ENCODE measurements around the gene FAM185A.
"Not testable (repeated sequence)": the region's sequence is repeated elsewhere in the genome, so short reads cannot be mapped to it uniquely, and the experiment has no call there.

FAM185A gene

GRCh38 chr7:102776217-102776616 lies 27.4 kb downstream of the FAM185A start:
- not testable (repeated sequence) for H3K27ac ChIP-seq

DNA sequence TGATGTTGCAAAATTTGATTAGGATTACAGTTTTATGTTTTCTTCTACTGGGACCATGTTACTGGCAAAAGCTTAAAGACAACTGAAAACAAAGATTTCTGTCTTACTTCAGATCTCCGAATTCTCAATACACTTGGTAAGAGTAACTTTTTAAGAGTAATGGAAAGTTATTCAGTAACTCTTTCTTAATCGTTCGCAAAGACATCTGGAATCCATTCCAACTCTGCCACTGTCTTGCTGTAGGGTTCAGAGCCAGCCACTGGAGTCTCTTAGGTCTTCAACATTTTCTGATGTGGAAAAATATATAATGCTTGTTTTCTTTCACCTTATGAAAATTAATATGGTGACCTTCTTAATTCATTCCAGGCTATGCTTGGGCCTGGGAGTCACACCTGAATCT lies 29.9 kb downstream of the FAM185A start:
- not testable (repeated sequence) for H3K27ac ChIP-seq

DNA sequence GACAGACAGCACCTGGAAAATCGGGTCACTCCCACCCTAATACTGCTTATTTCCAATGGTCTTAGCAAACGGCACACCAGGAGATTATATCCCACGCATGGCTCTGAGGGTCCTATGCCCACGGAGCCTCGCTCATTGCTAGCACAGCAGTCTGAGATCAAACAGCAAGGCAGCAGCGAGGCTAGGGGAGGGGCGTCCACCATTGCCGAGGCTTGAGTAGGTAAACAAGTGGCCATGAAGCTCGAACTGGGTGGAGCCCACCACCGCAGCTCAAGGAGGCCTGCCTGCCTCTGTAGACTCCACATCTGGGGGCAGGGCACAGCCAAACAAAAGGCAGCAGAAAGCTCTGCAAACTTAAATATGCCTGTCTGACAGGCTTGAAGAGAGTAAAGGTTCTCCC lies 32.1 kb downstream of the FAM185A start:
- H3K27ac ChIP-seq = not testable (repeated sequence)

DNA sequence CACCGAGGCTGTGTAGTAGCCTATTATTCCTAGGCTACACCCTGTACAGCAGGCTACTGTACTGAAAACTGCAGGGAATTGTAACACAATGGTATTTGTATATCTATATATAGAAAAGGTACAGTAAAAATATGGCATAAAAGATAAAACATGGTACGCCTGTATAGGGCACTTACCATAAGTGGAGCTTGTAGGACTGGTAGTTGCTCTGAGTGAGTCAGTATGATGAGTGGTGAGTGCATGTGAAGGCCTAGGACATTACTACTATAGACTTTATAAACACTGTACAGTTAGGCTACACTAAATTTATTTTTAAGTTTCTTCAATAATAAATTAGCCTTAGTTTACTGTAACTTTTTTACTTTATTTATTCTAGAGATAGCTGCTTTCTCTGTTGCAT lies 40.0 kb downstream of the FAM185A start:
- H3K27ac ChIP-seq = not testable (repeated sequence)

DNA sequence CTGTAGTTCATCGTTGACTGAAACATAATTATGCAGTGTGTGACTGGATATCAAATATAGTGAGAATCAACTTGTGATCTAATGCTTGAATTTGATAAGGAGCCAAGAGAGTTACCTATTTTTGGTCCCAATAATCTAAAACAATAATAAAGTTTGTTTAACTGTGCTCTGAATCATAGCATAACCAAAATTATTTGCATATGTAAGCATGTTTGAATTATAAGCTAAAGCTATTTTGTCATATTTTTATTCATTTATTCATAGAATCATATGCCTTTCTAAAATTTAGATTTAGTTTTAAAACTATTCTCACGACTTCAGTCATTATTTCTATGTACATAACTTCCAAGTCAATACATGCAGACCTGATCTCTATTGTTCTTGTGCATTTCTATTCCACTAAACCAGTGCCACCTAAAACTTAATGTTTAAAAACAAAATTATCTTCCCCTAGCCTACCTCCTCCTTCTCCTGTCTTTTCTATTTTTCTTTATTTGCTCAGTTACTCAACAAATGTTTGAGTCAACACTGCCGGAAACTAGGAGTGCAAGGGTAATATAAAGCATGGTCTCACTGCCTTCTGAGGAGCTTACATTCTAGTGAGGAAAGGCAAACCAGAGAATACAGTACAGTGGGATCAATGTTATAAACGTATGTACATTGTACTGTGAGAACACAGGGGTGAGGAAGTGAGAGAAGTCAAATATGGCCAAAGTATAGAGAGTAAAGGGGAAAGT lies 41.7 kb downstream of the FAM185A start:
- not testable (repeated sequence) for H3K27ac ChIP-seq

- H3K27ac ChIP-seq = not testable (repeated sequence)
Measured at GRCh38 chr7:102791367-102791766, 42.6 kb downstream of the FAM185A start.

- H3K27ac ChIP-seq = not testable (repeated sequence)
Measured at GRCh38 chr7:102791831-102792230, 43.0 kb downstream of the FAM185A start.

DNA sequence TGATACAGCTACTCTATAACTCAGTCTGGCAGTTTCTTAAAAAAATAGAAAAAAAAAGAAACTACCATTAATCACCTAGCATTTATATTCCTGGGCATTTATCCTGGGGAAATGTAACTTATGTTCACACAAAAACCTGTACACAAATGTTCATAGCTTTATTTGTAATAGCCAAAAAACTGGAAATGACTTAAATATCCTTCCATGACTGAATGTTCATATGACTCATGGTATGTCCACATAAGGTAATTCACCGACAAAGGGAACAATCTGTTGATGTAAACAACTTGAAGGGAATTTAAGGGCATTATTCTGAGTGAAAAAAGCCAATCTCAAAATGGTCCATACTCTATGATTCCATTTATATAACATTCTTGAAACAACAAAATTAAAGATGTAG lies 45.8 kb downstream of the FAM185A start:
- not testable (repeated sequence) for H3K27ac ChIP-seq

- not testable (repeated sequence) for H3K27ac ChIP-seq
Measured at GRCh38 chr7:102795987-102796595, 47.3 kb downstream of the FAM185A start.

GRCh38 chr7:102806613-102807012 lies 57.8 kb downstream of the FAM185A start:
- H3K27ac ChIP-seq = no peak overlapping the region
- no peak for TF ChIP-seq CTCF (IDR thresholded peaks at IDR 0.05)
- no peak for TF ChIP-seq ZFX (IDR thresholded peaks at IDR 0.05; ENCODE audit: borderline replicate concordance)

- no peak overlapping the region for H3K27ac ChIP-seq
- no peak for TF ChIP-seq CTCF (IDR thresholded peaks at IDR 0.05)
- no peak for TF ChIP-seq ZFX (IDR thresholded peaks at IDR 0.05; ENCODE audit: borderline replicate concordance)
Measured at GRCh38 chr7:102810916-102811315, 62.1 kb downstream of the FAM185A start.

- TF ChIP-seq CTCF (IDR thresholded peaks at IDR 0.05) (no peak), ZFX (IDR thresholded peaks at IDR 0.05; ENCODE audit: borderline replicate concordance) (no peak)
Measured at GRCh38 chr7:102811942-102812678, 63.3 kb downstream of the FAM185A start.

More at GRCh38 chr7:102811942-102812678, 63.3 kb downstream of the FAM185A start:
- no peak overlapping the region for H3K27ac ChIP-seq

Measured in 22Rv1 (cell line).